Stimulated activated memory B cell treated with anti-CD40 and anti-IgM and Interleukin-4, amounts not matched to agents 10 μg/mL and 1 μg/mL and 100 μg/mL, for 72 hours (primary cell): Measurements from ENCODE around the gene TMEM151B.

ENCODE experiments used
- ATAC-seq: fragments of 150-1000 bp; cut with Tn5 transposase; 2 replicates; pipeline ENCODE4 v1.10.0; 2021
- H3K27ac Mint-ChIP-seq: one replicate; pipeline ENCODE4 v1.8.0; 2022; ENCODE audit warnings: mild to moderate bottlenecking, mixed read lengths
- H3K27me3 Mint-ChIP-seq: one replicate; pipeline ENCODE4 v1.8.0; 2022; ENCODE audit warnings: mixed read lengths
- H3K36me3 Mint-ChIP-seq: one replicate; pipeline ENCODE4 v1.8.0; 2022; ENCODE audit warnings: mixed read lengths
- H3K4me1 Mint-ChIP-seq: one replicate; pipeline ENCODE4 v1.8.0; 2022; ENCODE audit warnings: mixed read lengths
- H3K4me3 Mint-ChIP-seq: one replicate; pipeline ENCODE4 v1.8.0; 2022; ENCODE audit warnings: mild to moderate bottlenecking, moderate library complexity, mixed read lengths
- H3K9me3 Mint-ChIP-seq: one replicate; pipeline ENCODE4 v1.8.0; 2022; ENCODE audit warnings: mixed read lengths

Gene TMEM151B

DNA sequence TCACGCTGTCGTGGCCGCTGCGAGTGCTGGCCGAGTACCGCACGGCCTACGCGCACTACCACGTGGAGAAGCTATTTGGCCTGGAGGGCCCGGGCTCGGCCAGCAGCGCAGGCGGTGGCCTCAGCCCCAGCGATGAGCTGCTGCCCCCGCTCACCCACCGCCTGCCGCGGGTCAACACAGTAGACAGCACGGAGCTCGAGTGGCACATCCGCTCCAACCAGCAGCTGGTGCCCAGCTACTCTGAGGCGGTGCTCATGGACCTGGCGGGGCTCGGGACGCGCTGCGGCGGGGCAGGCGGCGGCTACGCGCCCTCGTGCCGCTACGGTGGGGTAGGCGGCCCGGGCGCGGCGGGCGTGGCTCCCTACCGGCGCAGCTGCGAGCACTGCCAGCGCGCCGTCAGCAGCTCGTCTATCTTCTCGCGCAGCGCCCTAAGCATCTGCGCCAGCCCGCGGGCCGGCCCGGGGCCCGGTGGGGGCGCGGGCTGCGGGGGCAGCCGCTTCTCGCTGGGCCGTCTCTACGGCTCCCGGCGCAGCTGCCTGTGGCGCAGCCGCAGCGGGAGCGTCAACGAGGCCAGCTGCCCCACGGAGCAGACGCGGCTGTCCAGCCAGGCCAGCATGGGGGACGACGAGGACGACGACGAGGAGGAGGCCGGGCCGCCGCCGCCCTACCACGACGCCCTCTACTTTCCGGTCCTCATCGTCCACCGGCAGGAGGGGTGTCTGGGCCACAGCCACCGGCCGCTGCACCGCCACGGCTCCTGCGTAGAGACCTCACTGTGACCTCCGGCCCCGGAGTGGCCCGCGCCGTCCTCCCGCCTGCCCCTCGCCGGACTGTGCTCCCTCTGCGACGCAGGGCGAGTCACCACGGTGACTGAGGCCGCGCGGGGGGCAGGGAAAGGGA, 5.7 kb downstream of the TMEM151B start:
- Mint-ChIP-seq H3K27ac (no peak overlapping the region), H3K27me3 (peaks cover 74% of the 10 kb centered on the region), H3K36me3 (peaks cover 5% of the 10 kb centered on the region), H3K9me3 (no peaks in the 10 kb centered on the region), H3K4me1 (peaks cover 9% of the 10 kb centered on the region), H3K4me3 (no peak overlapping the region)
- no peak for ATAC-seq

DNA sequence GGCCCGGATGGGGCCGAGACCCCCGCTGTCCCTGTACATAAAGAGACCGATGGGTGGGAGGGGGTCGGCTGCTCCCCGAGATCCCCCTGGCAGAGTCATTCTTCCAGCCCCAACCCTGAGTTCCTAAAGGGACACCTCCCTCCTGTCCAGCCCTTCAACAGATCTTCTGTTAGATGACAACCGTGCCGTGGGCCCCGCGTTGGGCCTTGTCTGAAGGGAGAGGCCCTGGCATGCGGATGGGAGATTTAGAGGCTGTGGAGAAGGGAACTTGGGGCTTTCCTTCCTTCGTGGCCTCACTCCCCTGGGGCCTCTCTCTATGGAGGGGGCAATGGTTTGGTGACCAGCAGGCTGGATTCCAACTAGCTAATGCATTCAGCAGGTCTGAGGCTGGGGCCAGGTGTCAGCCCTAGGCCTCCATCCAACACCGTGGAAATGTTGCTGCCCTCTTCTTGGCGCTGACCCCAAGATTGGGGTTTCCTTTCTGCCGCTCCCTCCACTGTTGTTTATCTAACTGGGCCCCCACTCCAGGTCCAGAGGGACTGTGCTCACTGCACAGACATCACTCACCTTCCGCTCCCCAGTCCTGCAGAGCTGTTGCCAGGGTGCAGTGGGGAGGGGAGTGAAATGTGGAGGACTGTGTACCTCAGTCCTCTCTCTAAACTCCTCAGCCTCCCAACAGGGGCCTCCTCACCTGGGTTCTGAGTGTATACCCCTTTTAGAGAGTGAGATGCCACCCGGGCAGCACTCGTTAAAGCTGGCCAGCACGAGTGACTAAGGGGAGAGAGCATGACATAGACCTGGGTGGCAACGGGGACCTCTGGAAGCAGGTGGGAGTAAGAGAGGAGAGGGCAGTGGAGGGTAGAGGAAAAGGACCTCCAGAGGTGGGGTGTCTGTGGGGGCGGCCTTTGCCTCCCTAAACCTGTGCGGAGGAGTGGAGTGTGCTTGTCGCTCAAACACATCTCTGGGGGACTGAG, 6.7 kb downstream of the TMEM151B start:
- H3K4me1 Mint-ChIP-seq: no peaks in the 10 kb centered on the region
- H3K36me3 Mint-ChIP-seq: peaks cover 5% of the 10 kb centered on the region
- ATAC-seq: no peak
- H3K9me3 Mint-ChIP-seq: no peaks in the 10 kb centered on the region
- peaks cover 65% of the 10 kb centered on the region for H3K27me3 Mint-ChIP-seq
- H3K4me3 Mint-ChIP-seq: no peak overlapping the region
- H3K27ac Mint-ChIP-seq: no peak overlapping the region

DNA sequence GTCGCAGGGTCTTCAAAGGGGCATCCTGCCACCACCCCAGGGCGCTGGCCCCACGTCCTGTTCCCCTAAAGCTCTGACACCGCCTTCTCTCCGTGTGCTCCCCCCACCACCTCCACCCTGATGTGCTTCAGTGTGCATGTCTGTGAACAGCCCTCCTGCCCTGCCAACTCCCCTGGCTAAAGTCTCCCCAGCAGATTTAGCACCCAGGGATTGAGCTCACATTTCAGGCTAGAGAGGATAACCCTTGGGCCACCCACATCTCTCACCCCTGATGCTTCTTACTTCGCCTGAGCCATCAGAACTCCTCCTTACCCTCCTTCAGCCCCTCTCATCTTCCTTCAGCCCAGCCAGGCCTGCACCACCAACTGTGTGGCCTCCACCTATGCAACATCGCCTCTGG, 7.5 kb downstream of the TMEM151B start:
- H3K4me1 Mint-ChIP-seq: no peaks in the 10 kb centered on the region
- no peak for ATAC-seq
- no peak overlapping the region for H3K27ac Mint-ChIP-seq
- peaks cover 5% of the 10 kb centered on the region for H3K36me3 Mint-ChIP-seq
- H3K4me3 Mint-ChIP-seq: no peak overlapping the region
- H3K9me3 Mint-ChIP-seq: no peaks in the 10 kb centered on the region
- peaks cover 56% of the 10 kb centered on the region for H3K27me3 Mint-ChIP-seq

DNA sequence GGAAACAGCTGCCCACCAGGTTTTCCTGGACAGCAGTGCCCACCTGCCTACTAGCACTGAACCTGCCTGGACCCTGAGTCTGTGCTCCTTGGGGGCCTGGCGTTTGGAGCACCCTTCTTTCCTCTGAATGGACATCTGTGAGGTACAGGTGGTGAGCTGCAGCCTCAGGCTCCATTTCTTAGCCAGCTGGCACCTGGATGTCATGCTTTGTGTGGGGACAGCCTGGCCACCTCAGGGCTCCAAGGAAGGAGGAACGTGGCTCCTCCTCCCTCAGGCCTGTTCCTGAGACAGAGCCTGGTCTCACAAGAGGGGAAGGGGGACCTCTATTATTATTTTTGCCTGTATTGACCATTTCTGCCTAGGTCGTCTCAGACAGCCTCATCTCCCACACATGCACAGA, 8.1 kb downstream of the TMEM151B start:
- H3K4me1 Mint-ChIP-seq: no peaks in the 10 kb centered on the region
- H3K4me3 Mint-ChIP-seq: no peak overlapping the region
- no peaks in the 10 kb centered on the region for H3K9me3 Mint-ChIP-seq
- H3K27ac Mint-ChIP-seq: no peak overlapping the region
- H3K27me3 Mint-ChIP-seq: peaks cover 56% of the 10 kb centered on the region
- peaks cover 5% of the 10 kb centered on the region for H3K36me3 Mint-ChIP-seq
- ATAC-seq: no peak

DNA sequence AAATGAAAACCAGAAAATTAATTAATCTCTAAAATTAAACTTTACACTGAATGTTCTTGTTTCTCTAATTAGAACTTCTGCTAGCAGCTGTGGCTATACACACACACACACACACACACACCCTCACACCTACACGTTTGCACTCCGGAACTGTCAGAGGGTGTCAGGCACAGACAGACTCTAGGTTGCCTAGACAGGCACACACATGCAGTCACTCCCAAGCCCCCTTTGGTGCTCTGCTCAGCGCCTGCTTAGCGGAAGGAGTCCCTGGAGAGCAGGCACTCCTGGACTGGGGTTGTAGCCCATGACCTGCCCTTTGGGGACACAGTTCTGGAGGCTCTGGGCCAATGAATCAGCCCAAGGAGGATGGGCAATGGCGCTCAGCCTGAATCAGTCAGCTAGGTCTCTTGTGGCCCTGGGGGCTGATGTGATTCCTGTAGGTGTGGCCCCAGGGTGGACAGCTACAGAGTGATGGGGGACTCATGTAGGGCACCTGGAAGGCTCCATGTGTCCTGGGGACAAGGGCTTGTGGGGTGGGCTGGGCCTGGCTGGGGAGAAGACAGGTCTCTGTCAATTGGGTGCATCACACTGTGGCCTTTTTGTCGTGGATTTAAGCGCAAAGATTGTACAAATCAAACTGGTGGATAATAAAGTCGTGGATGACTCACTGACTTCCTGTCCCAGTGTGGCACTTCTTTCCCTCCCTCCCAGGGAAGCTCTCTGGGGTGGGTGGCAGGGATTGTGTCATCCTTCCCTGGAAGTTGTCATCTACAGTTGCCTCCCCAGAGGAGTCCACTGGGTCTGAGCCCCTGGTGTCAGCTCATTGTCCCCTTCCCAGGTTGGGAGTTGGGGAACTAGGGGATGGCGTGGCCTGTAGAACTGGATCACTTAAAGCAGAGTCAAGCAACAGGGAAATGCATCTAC, 8.8 kb downstream of the TMEM151B start:
- Mint-ChIP-seq H3K4me1 (no peaks in the 10 kb centered on the region), H3K9me3 (no peaks in the 10 kb centered on the region), H3K27ac (no peak overlapping the region), H3K27me3 (peaks cover 56% of the 10 kb centered on the region), H3K36me3 (peaks cover 5% of the 10 kb centered on the region), H3K4me3 (no peak overlapping the region)
- no peak for ATAC-seq

DNA sequence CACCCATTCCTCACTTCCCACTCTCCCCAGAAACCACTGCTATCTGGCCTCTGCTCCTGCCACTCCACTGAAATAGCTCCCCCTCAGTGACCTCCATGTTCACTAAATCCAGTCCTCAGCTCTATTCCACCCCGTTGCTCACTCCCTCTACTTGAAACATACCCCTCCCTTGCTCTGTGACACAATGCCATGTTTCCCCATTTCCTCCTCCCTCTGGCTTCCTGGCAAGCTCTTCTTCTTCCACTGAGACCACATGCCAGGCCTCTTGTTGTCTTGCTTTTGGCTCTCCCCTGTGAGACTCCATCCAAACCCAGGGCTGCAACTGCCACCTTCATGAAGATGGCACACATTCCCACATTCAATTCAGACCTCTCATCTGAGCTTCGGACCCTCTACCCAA, 13.9 kb downstream of the TMEM151B start:
- Mint-ChIP-seq H3K36me3 (no peaks in the 10 kb centered on the region), H3K27ac (no peak overlapping the region), H3K4me1 (no peaks in the 10 kb centered on the region), H3K27me3 (peaks cover 61% of the 10 kb centered on the region), H3K4me3 (no peak overlapping the region), H3K9me3 (no peaks in the 10 kb centered on the region)
- ATAC-seq: no peak

DNA sequence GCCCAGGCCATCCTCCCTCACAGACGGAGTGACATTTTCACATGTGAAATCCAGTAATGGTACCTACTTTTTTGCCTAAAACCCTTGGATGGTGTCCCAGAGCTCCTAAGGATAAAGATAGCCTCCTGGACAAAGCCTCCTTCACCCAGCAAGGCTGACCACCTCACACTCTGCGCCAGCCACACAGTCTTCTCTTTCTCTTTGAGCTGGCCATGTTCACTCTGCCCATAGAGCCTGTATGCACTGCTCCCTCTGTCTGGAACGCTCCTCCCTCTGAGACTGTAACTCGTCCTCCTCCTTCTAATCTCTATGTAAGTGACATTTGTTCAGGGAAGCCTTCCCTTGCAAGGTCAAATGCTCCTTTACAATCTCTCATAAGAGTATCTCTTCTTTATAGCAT, 14.6 kb downstream of the TMEM151B start:
- H3K9me3 Mint-ChIP-seq: no peaks in the 10 kb centered on the region
- H3K27ac Mint-ChIP-seq: no peak overlapping the region
- no peak for ATAC-seq
- H3K36me3 Mint-ChIP-seq: no peaks in the 10 kb centered on the region
- no peak overlapping the region for H3K4me3 Mint-ChIP-seq
- peaks cover 59% of the 10 kb centered on the region for H3K27me3 Mint-ChIP-seq
- H3K4me1 Mint-ChIP-seq: no peaks in the 10 kb centered on the region

DNA sequence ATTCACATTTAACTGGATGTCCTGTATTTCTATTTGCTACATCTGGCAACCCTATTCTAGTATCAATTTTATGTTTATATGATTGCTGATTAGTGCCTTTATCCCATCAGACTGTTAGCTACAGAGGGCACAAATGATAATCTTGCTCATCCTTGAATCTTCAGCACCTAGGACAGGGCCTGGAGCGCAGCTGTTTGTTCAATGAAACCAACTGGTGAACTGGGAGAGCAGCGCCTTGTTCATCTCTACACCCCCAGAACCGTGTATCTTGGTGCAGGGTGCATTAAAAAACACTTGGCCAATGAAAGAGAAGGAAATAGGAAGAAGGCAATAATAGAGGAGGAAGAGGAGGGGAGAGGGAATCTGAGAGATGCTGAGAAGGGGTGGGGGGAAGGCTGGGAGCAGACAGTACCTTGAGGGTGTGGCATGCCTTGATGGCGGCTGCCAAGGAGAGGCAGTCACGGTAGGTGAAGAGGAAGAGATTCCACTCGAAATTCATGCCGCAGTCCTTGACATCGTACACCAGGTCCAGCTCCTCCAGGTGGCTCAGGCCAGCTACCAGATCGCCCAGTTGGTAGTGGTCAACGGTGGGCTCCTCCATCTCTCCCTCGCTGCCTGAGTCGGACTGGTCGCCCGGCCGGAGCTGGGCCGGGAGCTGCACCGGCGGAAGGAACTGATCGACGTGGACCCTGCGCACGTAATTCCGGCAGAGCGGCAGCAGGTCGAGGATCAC, 15.5 kb downstream of the TMEM151B start:
- Mint-ChIP-seq H3K36me3 (no peaks in the 10 kb centered on the region), H3K4me3 (no peak overlapping the region), H3K9me3 (no peaks in the 10 kb centered on the region), H3K27ac (no peak overlapping the region), H3K4me1 (no peaks in the 10 kb centered on the region), H3K27me3 (peaks cover 67% of the 10 kb centered on the region)
- ATAC-seq: no peak

DNA sequence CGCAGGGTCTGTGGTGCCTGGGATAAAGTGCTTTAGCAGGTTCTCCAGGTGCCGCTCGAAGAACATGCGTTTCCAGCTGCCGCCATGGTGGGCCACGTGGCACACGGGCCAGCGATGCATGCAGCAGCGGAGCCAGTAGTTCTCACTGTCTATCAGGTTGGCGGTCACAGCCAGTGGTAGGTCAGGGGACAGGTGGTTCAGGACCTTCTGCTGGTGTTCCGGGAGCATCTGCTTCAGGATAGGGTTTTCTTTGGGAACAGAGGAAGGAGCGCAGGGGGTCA, 16.0 kb downstream of the TMEM151B start:
- H3K27me3 Mint-ChIP-seq: peaks cover 72% of the 10 kb centered on the region
- H3K36me3 Mint-ChIP-seq: no peaks in the 10 kb centered on the region
- no peaks in the 10 kb centered on the region for H3K4me1 Mint-ChIP-seq
- H3K9me3 Mint-ChIP-seq: no peaks in the 10 kb centered on the region
- ATAC-seq: no peak
- H3K27ac Mint-ChIP-seq: no peak overlapping the region
- H3K4me3 Mint-ChIP-seq: no peak overlapping the region

DNA sequence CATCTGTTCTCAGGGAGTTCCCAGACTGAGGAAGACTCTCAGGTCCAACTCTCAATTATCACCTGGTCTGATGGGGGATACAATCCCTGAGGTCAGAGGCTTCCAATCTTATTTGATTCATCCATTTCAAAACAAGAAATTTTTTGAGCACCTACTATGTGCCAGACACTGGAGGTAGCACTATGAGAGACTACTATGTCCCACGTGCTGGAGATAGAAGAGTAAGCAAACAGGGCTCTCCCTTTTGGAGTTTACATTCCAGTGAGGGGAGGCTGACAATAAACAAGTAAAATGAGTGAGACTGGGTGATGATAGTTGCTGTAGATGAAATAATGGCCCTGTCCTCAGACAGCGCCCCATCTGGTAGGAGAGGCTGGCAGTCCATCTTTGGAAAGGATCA, 16.5 kb downstream of the TMEM151B start:
- no peak overlapping the region for H3K4me3 Mint-ChIP-seq

DNA sequence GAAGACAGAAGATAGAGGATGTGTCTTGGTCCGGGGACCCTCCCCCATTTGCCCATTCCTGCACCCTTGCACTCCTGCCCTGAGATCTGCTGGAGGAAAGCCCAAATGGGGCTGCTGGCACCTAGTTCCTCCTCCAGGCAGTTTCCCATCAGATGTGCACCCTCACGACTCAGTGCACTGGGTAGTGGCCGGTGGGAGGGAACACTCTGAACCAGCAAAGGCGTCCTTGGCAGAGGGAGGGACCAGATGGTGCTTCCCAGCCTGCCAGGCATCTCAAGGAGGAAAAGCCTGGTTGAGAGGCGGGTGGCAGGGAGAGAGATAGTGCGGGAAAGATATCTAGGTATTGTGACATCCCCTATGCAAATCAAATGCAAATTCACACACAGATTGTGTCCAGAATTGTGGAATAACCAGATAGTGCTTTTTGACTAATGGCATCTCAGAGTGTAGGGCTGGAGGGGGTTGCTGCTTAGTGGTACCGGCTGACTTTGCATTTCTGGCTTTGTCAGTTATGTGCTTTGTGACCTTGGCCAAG, 19.5 kb downstream of the TMEM151B start:
- Mint-ChIP-seq H3K27me3 (peaks cover 88% of the 10 kb centered on the region), H3K9me3 (no peaks in the 10 kb centered on the region), H3K27ac (no peak overlapping the region), H3K36me3 (no peaks in the 10 kb centered on the region), H3K4me1 (no peaks in the 10 kb centered on the region), H3K4me3 (no peak overlapping the region)
- no peak for ATAC-seq

More for the DNA sequence above, 16.5 kb downstream of the TMEM151B start:
- no peak for ATAC-seq
- peaks cover 77% of the 10 kb centered on the region for H3K27me3 Mint-ChIP-seq
- H3K9me3 Mint-ChIP-seq: no peaks in the 10 kb centered on the region
- no peak overlapping the region for H3K27ac Mint-ChIP-seq
- no peaks in the 10 kb centered on the region for H3K36me3 Mint-ChIP-seq
- no peaks in the 10 kb centered on the region for H3K4me1 Mint-ChIP-seq

DNA sequence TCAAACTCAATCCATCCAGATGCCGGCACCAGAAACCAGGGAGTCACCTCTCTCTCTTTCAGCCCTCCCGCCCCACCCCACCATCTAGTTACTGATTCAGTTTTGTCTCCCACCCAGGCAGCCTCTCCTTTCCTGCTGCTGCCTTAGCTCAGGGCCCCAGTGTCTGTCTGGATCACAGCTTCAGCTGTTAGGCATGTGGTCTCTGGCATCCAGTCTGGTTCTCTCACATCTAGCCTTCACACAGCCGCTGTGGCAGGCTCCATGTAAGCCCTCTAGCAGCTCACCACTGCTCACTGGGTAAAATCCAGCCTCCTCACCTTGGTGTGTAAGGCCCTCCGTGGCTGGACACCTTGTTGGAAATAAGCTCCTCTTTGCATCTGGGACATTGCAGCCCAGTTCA, 21.6 kb downstream of the TMEM151B start:
- ATAC-seq: no peak

DNA sequence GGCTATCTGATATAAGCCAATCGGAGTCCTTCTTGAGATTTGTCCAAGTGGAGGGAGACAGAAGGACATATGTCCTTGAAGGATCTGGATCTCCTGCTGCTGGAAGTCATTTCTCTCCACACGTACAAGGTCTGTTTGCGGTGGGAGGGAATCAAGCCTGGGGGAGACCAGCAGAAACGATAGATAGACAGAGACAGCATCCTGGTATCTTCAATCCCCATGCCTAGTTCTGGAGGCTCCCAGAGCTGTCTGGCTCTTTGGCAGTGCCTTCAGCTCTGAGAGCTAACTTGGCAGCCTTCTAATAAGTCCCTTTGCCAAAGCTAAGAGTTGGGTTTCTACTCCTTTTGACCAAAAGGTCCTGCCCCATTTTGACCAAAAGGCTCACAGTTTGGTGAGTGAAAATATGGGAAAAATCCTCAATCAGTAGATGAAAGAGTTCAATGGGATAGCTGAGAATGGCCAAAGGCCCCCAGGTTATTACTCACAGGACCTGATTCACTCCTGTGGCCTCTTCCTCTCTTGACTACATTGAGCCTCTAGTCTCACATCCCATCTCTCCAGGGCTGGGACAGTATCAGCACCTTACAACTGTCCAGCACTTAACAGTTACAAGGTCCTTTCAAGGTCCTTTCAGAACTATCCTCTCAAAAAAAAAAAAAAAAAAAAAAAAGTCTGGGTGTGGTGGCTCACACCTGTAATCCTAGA, 22.6 kb downstream of the TMEM151B start:
- H3K27me3 Mint-ChIP-seq: peaks cover 87% of the 10 kb centered on the region

More for the DNA sequence above, 21.6 kb downstream of the TMEM151B start:
- Mint-ChIP-seq H3K36me3 (no peaks in the 10 kb centered on the region), H3K27ac (no peak overlapping the region), H3K27me3 (peaks cover 88% of the 10 kb centered on the region), H3K4me1 (peaks cover 6% of the 10 kb centered on the region), H3K4me3 (no peak overlapping the region), H3K9me3 (no peaks in the 10 kb centered on the region)

More for the DNA sequence above, 22.6 kb downstream of the TMEM151B start:
- no peak overlapping the region for H3K27ac Mint-ChIP-seq
- no peak for ATAC-seq
- H3K36me3 Mint-ChIP-seq: no peaks in the 10 kb centered on the region
- H3K4me3 Mint-ChIP-seq: no peak overlapping the region
- H3K4me1 Mint-ChIP-seq: peaks cover 13% of the 10 kb centered on the region
- no peaks in the 10 kb centered on the region for H3K9me3 Mint-ChIP-seq
